B cell (primary cell): ENCODE measurements around the gene SIX5. TPM values are rescaled to one million over a fixed set of nuclear protein-coding genes. Genes with fewer than 3 reads are reported as not detected.

Experiments
- ATAC-seq: fragments of 200-7000 bp; cut with Tn5 transposase; one replicate; pipeline ENCODE4 v1.10.0; 2021; ENCODE audit warnings: low read depth, mild to moderate bottlenecking, moderate number of reproducible peaks, moderate library complexity
- CTCF ChIA-PET: fragments of 350-600 bp; sonication (Branson Sonifier 250); formaldehyde crosslinking; loops from one replicate; lab custom pipeline; 2021; ENCODE audit warnings: antibody characterized with exemption, inconsistent platforms; lab: Charles Lee
- POLR2A ChIA-PET: fragments of 350-600 bp; sonication (Branson Sonifier 250); formaldehyde crosslinking; loops from one replicate; lab custom pipeline; 2021; ENCODE audit warnings: antibody characterized with exemption; lab: Charles Lee
- DNase-seq: peaks from one replicate; pipeline ENCODE4 v3.0.0; 2013
- H2AFZ ChIP-seq: 2 replicates; pipeline ENCODE4 v1.6.1; 2012; ENCODE audit warnings: mild to moderate bottlenecking, low read depth, low read length; ENCODE audit not compliant: insufficient read depth, poor library complexity, severe bottlenecking
- H3K27ac ChIP-seq, 2 donors: 1 replicate in 1 of 2; 2 replicates in 1 of 2; pipeline ENCODE4 v1.5.1; 2012 to 2013; ENCODE audit warnings: low read length in 2 of 2, mild to moderate bottlenecking in 2 of 2, moderate library complexity in 1 of 2
- H3K27me3 ChIP-seq, 4 experiments: fragments of 200-600 bp in 1 of 4; sonication (generic) in 1 of 4; replicated peaks in 1 of 4; 1 replicate in 2 of 4; 2 replicates in 2 of 4; pipeline versions ENCODE4 v1.6.1 to v1.7.0; 2013 to 2016; ENCODE audit warnings: low read length in 3 of 4, mild to moderate bottlenecking in 2 of 4, mixed read lengths in 1 of 4, moderate library complexity in 1 of 4; ENCODE audit not compliant: insufficient read depth in 4 of 4, control insufficient read depth in 3 of 4; ENCODE audit errors: control extremely low read depth in 1 of 4
- H3K36me3 ChIP-seq, 2 experiments: replicated peaks in 1 of 2; 1 replicate in 1 of 2; 2 replicates in 1 of 2; pipeline versions ENCODE4 v1.6.1 to v1.7.1; 2013; ENCODE audit warnings: low read length in 1 of 2; ENCODE audit not compliant: insufficient read depth in 2 of 2, control insufficient read depth in 1 of 2; ENCODE audit errors: control extremely low read depth in 1 of 2, extremely low read depth in 1 of 2
- H3K4me1 ChIP-seq, 2 donors: fragments of 200-600 bp in 1 of 2; sonication (generic) in 1 of 2; 1 replicate in 1 of 2; 2 replicates in 1 of 2; pipeline versions ENCODE4 v1.5.1 to v1.6.1; 2013 to 2017; ENCODE audit warnings: low read length in 2 of 2; ENCODE audit not compliant: control insufficient read depth in 2 of 2, insufficient read depth in 2 of 2
- H3K4me2 ChIP-seq: replicated peaks from 2 replicates; pipeline ENCODE3; 2012; ENCODE audit warnings: mild to moderate bottlenecking, low read depth, low read length; ENCODE audit not compliant: poor library complexity, severe bottlenecking
- H3K4me3 ChIP-seq, 5 experiments: fragments of 200-600 bp in 1 of 5; sonication (generic) in 1 of 5; 1 replicate in 3 of 5; 2 replicates in 2 of 5; pipeline versions ENCODE4 v1.5.1 to v1.7.0; 2011 to 2016; ENCODE audit warnings: low read length in 4 of 5, mild to moderate bottlenecking in 4 of 5, low read depth in 2 of 5, control low read depth in 1 of 5, moderate library complexity in 1 of 5; ENCODE audit not compliant: insufficient read depth in 1 of 5; ENCODE audit errors: control extremely low read depth in 1 of 5, extremely low read depth in 1 of 5
- H3K79me2 ChIP-seq: fragments of 200-600 bp; sonication (generic); one replicate; pipeline ENCODE4 v1.6.0; 2016; ENCODE audit warnings: low read length; ENCODE audit not compliant: control insufficient read depth, insufficient read depth
- H3K9ac ChIP-seq: fragments of 200-600 bp; sonication (generic); 2 replicates; pipeline ENCODE4 v1.6.1; 2017; ENCODE audit warnings: mild to moderate bottlenecking, low read length, moderate library complexity
- H3K9me3 ChIP-seq, 3 donors: one replicate each; pipeline versions ENCODE4 v1.6.1 to v1.7.1; 2013; ENCODE audit warnings: low read length in 2 of 3; ENCODE audit not compliant: control insufficient read depth in 2 of 3, insufficient read depth in 1 of 3; ENCODE audit errors: control extremely low read depth in 1 of 3
- H4K20me1 ChIP-seq: 2 replicates; pipeline ENCODE4 v1.6.0; 2012; ENCODE audit warnings: mild to moderate bottlenecking, low read length; ENCODE audit not compliant: insufficient read depth, control insufficient read depth, poor library complexity, severe bottlenecking
- H3K27ac Mint-ChIP-seq: one replicate; pipeline ENCODE4 v1.8.0; 2021; ENCODE audit warnings: mixed read lengths
- H3K27me3 Mint-ChIP-seq: one replicate; pipeline ENCODE4 v1.8.0; 2021; ENCODE audit warnings: mixed read lengths
- H3K4me1 Mint-ChIP-seq: one replicate; pipeline ENCODE4 v1.8.0; 2021; ENCODE audit warnings: mixed read lengths
- H3K4me3 Mint-ChIP-seq: one replicate; pipeline ENCODE4 v1.8.0; 2021; ENCODE audit warnings: mixed read lengths
- H3K9me3 Mint-ChIP-seq: one replicate; pipeline ENCODE4 v1.8.0; 2022; ENCODE audit warnings: mixed read lengths; ENCODE audit not compliant: insufficient read depth
- CTCF ChIP-seq: fragments of 200-600 bp; IDR thresholded peaks from one replicate; pipeline ENCODE4 v1.8.0; 2022; ENCODE audit warnings: antibody characterized with exemption, mild to moderate bottlenecking
- EZH2 ChIP-seq: IDR thresholded peaks from 2 replicates; pipeline ENCODE4 v1.6.1; 2012; ENCODE audit warnings: borderline replicate concordance, low read depth, mild to moderate bottlenecking, moderate library complexity, low read length; ENCODE audit not compliant: insufficient read depth, poor library complexity, severe bottlenecking
- WGBS: methylation state at CpG from one replicate; pipeline ENCODE4 v1.1.5; 2013; ENCODE audit warnings: missing lambda C conversion rate; ENCODE audit not compliant: insufficient coverage; 5-methylcytosine and 5-hydroxymethylcytosine counted together
- intact Hi-C: fragments of 100-400 bp; cut with micrococcal nuclease; formaldehyde crosslinking; loops from one replicate; pipeline ENCODE4 v1.10.0; 2022
- polyA plus RNA-seq: library from polyadenylated mRNA; depleted of rRNA; stranded (reverse); fragments of >200 nt; gene quantifications from 2 replicates; pipeline ENCODE4 v1.2.3, GENCODE V29; 2012
- total RNA-seq, 2 donors: library from RNA; stranded (reverse); fragments of 120-200 nt in 1 of 2; gene quantifications; 1 replicate in 1 of 2; 2 replicates in 1 of 2; pipeline versions ENCODE4 v1.2.3 to v1.2.4, GENCODE V29; 2013 to 2022

SIX5 gene
- total and polyA plus RNA-seq, 2 donors (not counting 1 experiment from before 2014, with no cell fraction given), result 1.4 to 2.1 TPM

GRCh38 chr19:45747513-45747912 is 21.5 kb downstream of the SIX5 start:
- Mint-ChIP-seq H3K27me3 (peaks cover 17% of the 10 kb centered on the region), H3K4me3 (no peak overlapping the region), H3K27ac (no peak overlapping the region), H3K9me3 (no peaks in the 10 kb centered on the region), H3K4me1 (no peaks in the 10 kb centered on the region)
- no peaks in the 10 kb centered on the region for H3K79me2 ChIP-seq
- peaks cover 0 to 8% (median 2%) of the 10 kb centered on the region in 4 experiments for H3K27me3 ChIP-seq
- intact Hi-C loops, result no loop called here
- WGBS, result 95% methylated on average over 2 of the region's 5 CpGs
- H3K36me3 ChIP-seq, result no peaks in the 10 kb centered on the region
- ChIA-PET POLR2A (no interaction called here), CTCF (interaction anchor here (1.7 kb wide), 1 partner anchor 23 kb away, joined by 3 read pairs; no protein-coding TSS in a partner anchor)
- no peak overlapping the region for H3K9ac ChIP-seq
- no peak overlapping the region for H3K4me3 ChIP-seq
- no peak for DNase-seq
- H3K9me3 ChIP-seq, result no peaks in the 10 kb centered on the region
- H2AFZ ChIP-seq, result no peak overlapping the region
- no peaks in the 10 kb centered on the region for H4K20me1 ChIP-seq
- no peak overlapping the region for H3K4me2 ChIP-seq
- no peaks in the 10 kb centered on the region for H3K4me1 ChIP-seq
- ATAC-seq, result no peak
- H3K27ac ChIP-seq, result no peak overlapping the region
- TF ChIP-seq CTCF, result no peak
- no peak for TF ChIP-seq EZH2

- Mint-ChIP-seq H3K27me3 (peaks cover 17% of the 10 kb centered on the region), H3K9me3 (no peaks in the 10 kb centered on the region), H3K4me1 (no peaks in the 10 kb centered on the region), H3K27ac (no peak overlapping the region), H3K4me3 (no peak overlapping the region)
- H3K79me2 ChIP-seq, result no peaks in the 10 kb centered on the region
- H3K27ac ChIP-seq, result no peak overlapping the region
- WGBS, result 88% methylated on average over 5 of the region's 5 CpGs
- CTCF ChIA-PET, result no interaction called here
- no peaks in the 10 kb centered on the region for H3K9me3 ChIP-seq
- intact Hi-C loops, result no loop called here
- H3K4me1 ChIP-seq, result no peaks in the 10 kb centered on the region
- H3K4me2 ChIP-seq, result no peak overlapping the region
- H4K20me1 ChIP-seq, result no peaks in the 10 kb centered on the region
- ATAC-seq (no peak), DNase-seq (no peak)
- POLR2A ChIA-PET, result no interaction called here
- H3K4me3 ChIP-seq, result no peak overlapping the region
- H3K27me3 ChIP-seq, result peaks cover 0 to 8% (median 2%) of the 10 kb centered on the region in 4 experiments
- no peaks in the 10 kb centered on the region for H3K36me3 ChIP-seq
- H3K9ac ChIP-seq, result no peak overlapping the region
- no peak for TF ChIP-seq CTCF
- TF ChIP-seq EZH2, result no peak
- H2AFZ ChIP-seq, result no peak overlapping the region
Measured at GRCh38 chr19:45746866-45747265, 22.2 kb downstream of the SIX5 start.
